Measurements from ENCODE around the gene GRM4. TPM values are rescaled to one million over a fixed set of nuclear protein-coding genes. Genes with fewer than 3 reads are reported as not detected.

Gene GRM4
- total and polyA plus RNA-seq, 10 donors: 0.02 to 0.26 (median 0.09) TPM; not detected in 3

- H3K27ac ChIP-seq: no peak overlapping the region
- peaks cover 0 to 73% (median 0%) of the 10 kb centered on the region in 7 donors for H3K27me3 ChIP-seq (replicated peaks in 1 of 7)
- no peak overlapping the region for H3K4me3 ChIP-seq
- no peaks in the 10 kb centered on the region for H3K9me3 ChIP-seq
- H3K36me3 ChIP-seq: no peaks in the 10 kb centered on the region
- no peaks in the 10 kb centered on the region for H3K4me1 ChIP-seq
- 35 to 50% (median 40%) methylated on average over 3 of the region's 3 CpGs for WGBS, 5 donors
- no peak for DNase-seq
- TF ChIP-seq POLR2AphosphoS5 (IDR thresholded peaks at IDR 0.05) (no peak), POLR2A (IDR thresholded peaks at IDR 0.05) (no peak)
- TF ChIP-seq, protein P1, sequence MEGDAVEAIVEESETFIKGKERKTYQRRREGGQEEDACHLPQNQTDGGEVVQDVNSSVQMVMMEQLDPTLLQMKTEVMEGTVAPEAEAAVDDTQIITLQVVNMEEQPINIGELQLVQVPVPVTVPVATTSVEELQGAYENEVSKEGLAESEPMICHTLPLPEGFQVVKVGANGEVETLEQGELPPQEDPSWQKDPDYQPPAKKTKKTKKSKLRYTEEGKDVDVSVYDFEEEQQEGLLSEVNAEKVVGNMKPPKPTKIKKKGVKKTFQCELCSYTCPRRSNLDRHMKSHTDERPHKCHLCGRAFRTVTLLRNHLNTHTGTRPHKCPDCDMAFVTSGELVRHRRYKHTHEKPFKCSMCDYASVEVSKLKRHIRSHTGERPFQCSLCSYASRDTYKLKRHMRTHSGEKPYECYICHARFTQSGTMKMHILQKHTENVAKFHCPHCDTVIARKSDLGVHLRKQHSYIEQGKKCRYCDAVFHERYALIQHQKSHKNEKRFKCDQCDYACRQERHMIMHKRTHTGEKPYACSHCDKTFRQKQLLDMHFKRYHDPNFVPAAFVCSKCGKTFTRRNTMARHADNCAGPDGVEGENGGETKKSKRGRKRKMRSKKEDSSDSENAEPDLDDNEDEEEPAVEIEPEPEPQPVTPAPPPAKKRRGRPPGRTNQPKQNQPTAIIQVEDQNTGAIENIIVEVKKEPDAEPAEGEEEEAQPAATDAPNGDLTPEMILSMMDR (IDR thresholded peaks at IDR 0.05 in 8 of 11, conservative IDR thresholded peaks at IDR 0.05 in 3 of 11): no peak
- intact Hi-C loops (cut with DNase I; ENCODE audit: low total_unique reads): no loop called here
These were observed 32.4 kb downstream of the GRM4 start for GRCh38 chr6:34113532-34113931.

- no peak for DNase-seq
- WGBS, 5 donors: 54 to 77% (median 66%) methylated on average over 5 of the region's 5 CpGs
- no peaks in the 10 kb centered on the region for H3K4me1 ChIP-seq
- H3K4me3 ChIP-seq: no peak overlapping the region
- TF ChIP-seq POLR2A (IDR thresholded peaks at IDR 0.05) (no peak), POLR2AphosphoS5 (IDR thresholded peaks at IDR 0.05) (no peak)
- TF ChIP-seq, protein P1 (IDR thresholded peaks at IDR 0.05 in 8 of 11, conservative IDR thresholded peaks at IDR 0.05 in 3 of 11): no peak
- H3K27me3 ChIP-seq (replicated peaks in 1 of 7): peaks cover 0 to 66% (median 0%) of the 10 kb centered on the region in 7 donors
- intact Hi-C loops (cut with DNase I; ENCODE audit: low total_unique reads): no loop called here
- H3K36me3 ChIP-seq: no peaks in the 10 kb centered on the region
- H3K9me3 ChIP-seq: no peaks in the 10 kb centered on the region
- no peak overlapping the region for H3K27ac ChIP-seq
These were observed 33.8 kb downstream of the GRM4 start for GRCh38 chr6:34112126-34112525.

DNA sequence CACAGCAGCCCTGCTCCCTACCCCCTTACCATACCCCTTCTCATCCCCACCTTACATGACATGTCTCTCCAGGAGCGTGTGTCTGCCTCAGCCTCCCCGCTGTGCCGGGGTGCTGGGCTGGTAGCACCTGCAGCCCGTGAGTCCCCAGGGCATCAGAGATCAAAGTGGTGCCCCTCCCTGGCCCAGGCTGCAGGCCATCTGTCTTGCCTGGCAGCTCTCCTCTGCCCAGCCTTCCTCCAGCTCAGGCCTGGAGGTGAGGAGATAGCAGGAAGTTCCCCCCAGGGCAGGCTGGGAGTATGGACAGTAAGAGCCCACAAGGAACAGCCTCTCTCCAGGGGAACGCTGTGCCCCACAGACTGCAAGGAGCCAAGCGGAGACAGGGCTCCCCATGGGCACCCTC, 35.3 kb downstream of the GRM4 start:
- intact Hi-C loops (cut with DNase I; ENCODE audit: low total_unique reads): no loop called here
- no peak overlapping the region for H3K4me3 ChIP-seq

DNA sequence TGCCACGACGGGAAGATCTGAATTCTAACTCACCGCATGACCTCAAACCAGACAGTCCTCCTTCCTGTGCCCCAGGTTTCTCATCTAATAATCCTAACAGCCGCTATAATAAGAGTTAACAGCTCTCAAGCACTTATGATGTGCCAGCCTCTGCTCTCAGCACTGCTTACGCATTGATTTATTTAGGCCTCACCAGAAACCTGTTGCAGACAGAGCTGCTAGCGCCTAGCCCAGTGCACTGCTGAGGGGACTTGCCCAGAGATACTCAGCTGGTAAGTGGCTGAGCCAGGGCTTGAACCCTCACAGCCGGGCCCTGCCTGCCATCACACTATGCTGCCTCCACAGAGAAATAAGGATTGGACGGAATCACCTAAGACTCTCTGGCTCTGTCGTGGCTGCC, 37.7 kb downstream of the GRM4 start:
- no peak overlapping the region for H3K4me3 ChIP-seq
- H3K36me3 ChIP-seq: no peaks in the 10 kb centered on the region
- no peaks in the 10 kb centered on the region for H3K9me3 ChIP-seq
- intact Hi-C loops (cut with DNase I; ENCODE audit: low total_unique reads): no loop called here
- H3K4me1 ChIP-seq: no peaks in the 10 kb centered on the region
- H3K27ac ChIP-seq: no peak overlapping the region
- TF ChIP-seq POLR2A (IDR thresholded peaks at IDR 0.05) (no peak), POLR2AphosphoS5 (IDR thresholded peaks at IDR 0.05) (no peak)
- TF ChIP-seq, protein P1 (IDR thresholded peaks at IDR 0.05 in 8 of 11, conservative IDR thresholded peaks at IDR 0.05 in 3 of 11): no peak
- H3K27me3 ChIP-seq (replicated peaks in 1 of 7): peaks cover 0 to 69% (median 0%) of the 10 kb centered on the region in 7 donors
- DNase-seq: no peak
- 75 to 88% (median 80%) methylated on average over 8 to 9 of the region's 9 CpGs for WGBS, 5 donors

More for the DNA sequence above, 35.3 kb downstream of the GRM4 start:
- Histone ChIP-seq H3K27ac (no peak overlapping the region), H3K4me1 (no peaks in the 10 kb centered on the region), H3K9me3 (no peaks in the 10 kb centered on the region), H3K36me3 (no peaks in the 10 kb centered on the region), H3K27me3 (replicated peaks in 1 of 7) (peaks cover 0 to 73% (median 0%) of the 10 kb centered on the region in 7 donors)
- TF ChIP-seq POLR2AphosphoS5 (IDR thresholded peaks at IDR 0.05) (no peak), POLR2A (IDR thresholded peaks at IDR 0.05) (no peak)
- TF ChIP-seq, protein P1 (IDR thresholded peaks at IDR 0.05 in 8 of 11, conservative IDR thresholded peaks at IDR 0.05 in 3 of 11): no peak
- DNase-seq: no peak
- 57 to 75% (median 60%) methylated on average over 4 to 6 of the region's 6 CpGs for WGBS, 5 donors
